Fibroblast of pulmonary artery (primary cell): ENCODE data around the gene DENND1A.
A peak's percentile ranks its signal among the peaks of the same experiment; 100 is the strongest.
"Not testable (repeated sequence)": the region's sequence is repeated elsewhere in the genome, so short reads cannot be mapped to it uniquely, and the experiment has no call there.

Source experiments
- DNase-seq: peaks from one replicate; pipeline ENCODE4 v3.0.0-alpha.2; 2010; ENCODE audit warnings: low read depth
- H3K4me3 ChIP-seq: replicated peaks from 2 replicates; pipeline ENCODE4 v1.5.1; 2011; ENCODE audit warnings: low read depth, mild to moderate bottlenecking, control low read depth, low read length, moderate library complexity
- TF ChIP-seq, protein P1 (sequence below): IDR thresholded peaks from 2 replicates; pipeline ENCODE4 v1.5.1; 2011; ENCODE audit warnings: mild to moderate bottlenecking, control low read depth, low read length, inconsistent platforms; ENCODE audit errors: missing control alignments

Gene DENND1A

DNA sequence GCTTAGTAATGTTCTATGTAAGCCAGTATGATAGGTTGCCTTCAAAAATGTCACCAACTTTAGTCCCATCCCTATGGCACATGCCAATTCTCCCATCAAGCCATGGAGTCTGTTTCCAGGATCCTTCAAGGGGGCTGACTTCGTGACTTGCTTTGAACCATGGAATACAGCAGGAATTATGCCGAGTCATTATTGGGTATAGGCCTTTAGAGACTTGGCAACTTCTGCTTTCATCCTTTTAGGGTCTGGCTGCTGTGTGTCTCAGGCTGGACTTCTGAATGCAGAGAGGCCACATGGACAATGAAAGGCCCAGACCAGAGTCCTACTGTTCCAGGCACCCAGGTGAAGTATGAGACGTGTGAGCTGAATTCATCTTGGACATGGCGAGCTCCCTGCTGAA, 109.8 kb downstream of the DENND1A start:
- TF ChIP-seq, protein P1, sequence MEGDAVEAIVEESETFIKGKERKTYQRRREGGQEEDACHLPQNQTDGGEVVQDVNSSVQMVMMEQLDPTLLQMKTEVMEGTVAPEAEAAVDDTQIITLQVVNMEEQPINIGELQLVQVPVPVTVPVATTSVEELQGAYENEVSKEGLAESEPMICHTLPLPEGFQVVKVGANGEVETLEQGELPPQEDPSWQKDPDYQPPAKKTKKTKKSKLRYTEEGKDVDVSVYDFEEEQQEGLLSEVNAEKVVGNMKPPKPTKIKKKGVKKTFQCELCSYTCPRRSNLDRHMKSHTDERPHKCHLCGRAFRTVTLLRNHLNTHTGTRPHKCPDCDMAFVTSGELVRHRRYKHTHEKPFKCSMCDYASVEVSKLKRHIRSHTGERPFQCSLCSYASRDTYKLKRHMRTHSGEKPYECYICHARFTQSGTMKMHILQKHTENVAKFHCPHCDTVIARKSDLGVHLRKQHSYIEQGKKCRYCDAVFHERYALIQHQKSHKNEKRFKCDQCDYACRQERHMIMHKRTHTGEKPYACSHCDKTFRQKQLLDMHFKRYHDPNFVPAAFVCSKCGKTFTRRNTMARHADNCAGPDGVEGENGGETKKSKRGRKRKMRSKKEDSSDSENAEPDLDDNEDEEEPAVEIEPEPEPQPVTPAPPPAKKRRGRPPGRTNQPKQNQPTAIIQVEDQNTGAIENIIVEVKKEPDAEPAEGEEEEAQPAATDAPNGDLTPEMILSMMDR, result no peak
- no peak overlapping the region for H3K4me3 ChIP-seq
- no peak for DNase-seq

DNA sequence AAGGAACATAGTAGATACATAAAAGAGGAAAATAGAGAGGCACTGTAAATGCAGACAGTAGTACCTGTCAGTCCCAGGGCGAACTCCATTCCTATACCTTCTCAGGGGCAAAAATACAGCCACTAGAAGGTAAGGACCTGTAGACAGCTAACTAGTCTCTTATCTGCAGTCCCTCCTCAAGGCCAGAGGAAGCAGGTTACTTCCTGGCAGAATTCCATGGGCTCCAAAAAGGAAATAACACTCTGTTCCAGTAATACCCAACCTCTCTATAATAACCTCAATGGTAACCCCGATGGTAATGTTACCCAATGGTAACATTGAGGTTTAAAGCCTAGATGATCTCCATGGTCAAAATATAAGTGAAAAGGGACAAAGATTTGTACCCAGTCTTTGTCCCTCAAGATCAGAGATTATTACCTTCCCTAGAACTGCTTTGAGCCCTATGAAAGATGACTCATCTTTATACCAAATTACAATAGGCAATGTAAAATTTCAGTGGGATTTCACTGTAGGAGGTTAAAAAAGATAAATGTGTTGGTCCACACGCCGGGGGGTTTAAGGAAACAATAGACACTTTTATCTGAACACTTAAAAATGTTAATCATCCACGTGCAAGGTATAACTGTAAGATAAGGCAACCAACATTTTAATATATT, 113.0 kb downstream of the DENND1A start:
- H3K4me3 ChIP-seq, result no peak overlapping the region
- peak; percentile 16 for DNase-seq
- TF ChIP-seq, protein P1, result no peak

DNA sequence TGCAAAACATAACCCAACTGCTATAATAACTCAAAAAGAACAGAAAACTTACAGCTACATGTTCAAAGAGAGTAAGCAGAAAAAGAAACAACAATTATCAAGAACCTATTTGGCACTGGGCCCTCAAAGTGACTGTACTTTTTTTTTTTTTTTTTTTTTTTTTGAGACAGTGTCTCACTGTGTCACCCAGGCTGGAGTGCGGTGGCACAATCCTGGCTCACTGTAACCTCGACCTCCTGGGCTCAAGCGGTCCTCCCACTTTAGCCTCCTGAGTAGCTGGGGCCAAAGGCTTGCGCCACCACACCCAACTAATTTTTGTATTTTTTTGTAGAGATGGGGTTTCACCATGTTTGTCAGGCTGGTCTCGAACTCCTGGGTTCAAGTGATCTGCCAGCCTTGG, 114.1 kb downstream of the DENND1A start:
- not testable (repeated sequence) for DNase-seq, H3K4me3 ChIP-seq

DNA sequence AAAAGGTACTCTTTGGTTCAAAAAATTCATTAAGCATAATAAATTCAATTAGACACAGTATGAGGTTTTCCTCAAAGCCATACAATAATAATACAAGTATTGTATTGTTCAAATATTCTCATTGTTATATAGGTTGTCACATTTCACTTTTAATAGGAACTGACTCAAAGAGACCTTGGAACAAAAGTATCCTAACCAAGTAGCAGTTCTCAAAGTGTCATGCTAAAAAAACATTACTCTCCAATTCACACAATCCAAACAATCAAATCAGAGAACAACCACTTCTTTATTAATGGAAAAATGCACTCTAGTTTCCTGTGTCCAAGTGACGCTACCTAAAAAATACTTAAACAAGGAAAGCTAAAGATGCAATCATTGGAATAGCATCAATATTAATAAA, 115.4 kb downstream of the DENND1A start:
- no peak overlapping the region for H3K4me3 ChIP-seq
- no peak for DNase-seq
- TF ChIP-seq, protein P1, result no peak

DNA sequence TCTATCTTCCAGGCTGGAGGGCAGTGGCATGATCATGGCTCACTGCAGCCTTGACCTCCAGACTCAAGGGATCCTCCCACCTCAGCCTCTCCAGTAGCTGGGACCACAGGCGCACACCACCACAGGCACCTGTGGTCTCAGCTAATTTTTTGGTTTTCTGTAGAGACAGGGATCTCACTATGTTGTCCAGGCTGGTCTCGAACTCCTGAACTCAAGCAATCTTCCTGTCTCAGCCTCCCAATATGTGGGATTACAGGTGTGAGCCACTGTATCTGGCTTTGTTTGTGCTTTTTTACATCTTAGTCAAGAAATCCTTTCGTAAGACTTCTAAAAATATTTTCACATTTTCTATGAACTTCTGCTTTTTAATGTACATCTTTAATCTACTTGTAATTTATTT, 116.9 kb downstream of the DENND1A start:
- DNase-seq, result no peak
- TF ChIP-seq, protein P1, result no peak
- H3K4me3 ChIP-seq, result no peak overlapping the region

DNA sequence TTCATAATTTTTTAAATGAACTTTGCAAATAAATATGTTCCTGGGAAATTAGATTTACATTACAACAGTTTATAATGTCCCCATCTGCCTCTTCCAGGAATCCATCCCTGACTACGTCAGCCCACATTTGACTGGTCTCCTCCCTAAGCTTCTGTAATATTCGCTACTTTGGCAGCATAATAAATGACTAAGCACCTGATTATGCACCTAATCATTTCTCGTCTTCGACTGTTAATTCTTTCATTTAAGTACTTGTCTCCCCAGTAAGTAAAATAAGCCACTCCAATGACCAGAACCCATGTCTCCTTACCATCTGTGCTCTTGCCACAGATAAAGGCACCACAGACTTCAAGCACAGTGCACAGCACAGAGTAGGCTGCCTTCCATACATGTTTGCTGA, 122.7 kb downstream of the DENND1A start:
- TF ChIP-seq, protein P1, result no peak
- H3K4me3 ChIP-seq, result no peak overlapping the region
- peak; percentile 42 for DNase-seq

DNA sequence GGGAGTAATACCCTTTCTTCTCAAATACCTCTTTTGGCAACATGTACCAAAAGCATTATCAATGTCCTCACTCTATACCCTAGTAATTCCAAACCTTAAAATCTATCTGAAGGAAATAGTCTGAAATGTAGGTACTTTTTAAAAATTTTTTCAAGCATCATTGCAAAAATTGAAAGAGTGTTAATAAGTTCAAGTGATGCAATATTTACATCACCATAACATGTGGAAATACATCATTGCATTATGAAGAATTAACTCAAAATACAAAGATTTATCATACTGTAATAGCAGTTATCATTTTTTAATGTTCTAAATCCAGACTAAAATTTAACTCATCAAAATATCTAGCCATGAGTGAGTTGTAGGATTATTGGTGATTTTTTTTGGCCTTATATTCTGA, 123.1 kb downstream of the DENND1A start:
- no peak overlapping the region for H3K4me3 ChIP-seq
- TF ChIP-seq, protein P1, result no peak
- DNase-seq, result no peak
